CD4-positive, alpha-beta T cell treated with Interleukin-15 for 4 hours (primary cell): ENCODE results near the gene CIAO2B.
A peak's percentile ranks its signal among the peaks of the same experiment; 100 is the strongest.
"Not testable (repeated sequence)": the region's sequence is repeated elsewhere in the genome, so short reads cannot be mapped to it uniquely, and the experiment has no call there.

Experiments
- DNase-seq: peaks from one replicate; pipeline ENCODE4 v3.0.0-alpha.2; 2020; ENCODE audit warnings: low spot score

Gene CIAO2B

DNA sequence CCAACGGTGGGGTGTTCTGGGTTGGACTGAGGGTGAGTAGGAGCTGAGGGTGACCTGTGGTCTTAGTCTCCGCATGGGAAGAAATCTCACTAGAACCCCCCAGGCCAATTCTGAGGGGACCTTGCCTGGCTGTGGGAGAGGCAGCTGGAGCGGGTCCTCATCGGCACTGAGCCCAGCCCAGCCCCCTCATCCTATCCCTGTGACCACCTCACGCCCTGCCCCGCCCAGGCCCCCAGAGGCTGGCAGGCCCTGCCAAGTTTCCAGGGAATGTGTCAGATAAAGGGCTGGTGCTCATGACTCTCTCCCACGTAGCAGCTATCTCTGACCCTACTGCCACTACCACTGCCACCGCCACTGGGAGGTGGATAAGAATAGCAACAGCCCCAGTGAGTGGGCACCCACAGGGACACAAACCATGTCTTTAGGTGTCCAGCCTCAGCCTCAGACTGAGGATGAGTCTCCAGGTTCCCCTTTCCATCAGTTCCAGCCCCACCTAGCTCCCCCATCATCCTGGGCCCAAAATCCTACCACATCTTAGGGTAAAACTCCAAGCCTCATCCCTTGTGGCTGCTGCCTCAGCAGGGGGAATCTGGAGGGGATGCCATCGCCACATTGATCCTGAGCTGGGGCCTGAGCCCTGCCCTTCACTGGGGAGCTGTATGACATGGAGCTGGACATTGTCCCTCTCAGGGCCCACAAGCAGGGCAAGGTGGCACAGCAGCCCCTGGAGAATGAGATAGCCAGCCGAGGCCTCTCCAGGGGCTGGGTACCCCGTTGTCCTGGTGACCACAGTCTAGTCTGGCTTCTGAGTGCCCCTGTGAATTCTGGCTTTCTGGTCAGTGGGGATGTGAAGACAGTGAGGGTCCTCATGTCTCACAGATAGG lies 30.4 kb downstream of the CIAO2B start:
- DNase-seq, result no peak

DNA sequence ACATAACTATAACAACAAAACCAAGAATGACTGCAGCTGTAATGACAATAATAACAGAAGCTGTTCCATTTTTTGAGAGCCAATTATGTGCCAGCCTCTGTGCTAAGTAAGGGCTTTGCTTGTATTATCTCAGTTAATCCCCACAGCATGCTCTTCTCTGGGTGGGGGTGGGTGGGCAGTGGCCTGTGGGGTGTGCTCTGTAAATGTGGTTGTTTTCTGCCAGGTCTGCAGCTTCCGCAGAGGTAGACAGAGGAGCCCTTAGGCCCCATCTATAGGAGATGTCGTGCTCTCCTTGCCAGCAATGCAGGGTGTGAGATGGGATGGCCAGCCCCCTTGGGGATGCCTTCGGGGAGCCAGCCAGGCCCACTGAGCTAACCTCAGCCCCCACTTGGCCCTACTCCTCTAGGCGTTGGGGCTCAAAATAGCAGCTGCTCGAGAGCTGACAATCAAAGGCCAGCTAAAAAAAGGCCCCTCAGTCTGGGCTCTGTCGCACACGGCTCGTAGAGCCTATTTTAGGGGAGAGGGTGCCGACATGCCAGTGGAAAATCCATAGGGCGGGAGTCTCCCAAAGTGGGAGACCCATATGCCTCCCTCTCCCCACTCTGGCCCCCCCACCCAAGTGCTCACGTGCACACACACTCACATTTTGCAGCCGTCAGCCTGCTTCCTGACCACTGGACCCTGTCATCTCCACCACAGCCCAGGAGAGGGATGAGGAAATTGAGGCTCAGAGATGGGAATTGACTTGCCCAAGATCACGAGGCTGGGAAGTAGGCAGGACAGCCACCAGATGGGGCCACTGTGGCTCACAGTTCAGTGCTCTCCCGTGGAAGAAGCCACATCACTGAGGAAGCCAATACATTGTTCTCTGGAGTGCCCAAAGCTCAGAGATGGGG lies 31.3 kb downstream of the CIAO2B start:
- DNase-seq, result no peak

DNA sequence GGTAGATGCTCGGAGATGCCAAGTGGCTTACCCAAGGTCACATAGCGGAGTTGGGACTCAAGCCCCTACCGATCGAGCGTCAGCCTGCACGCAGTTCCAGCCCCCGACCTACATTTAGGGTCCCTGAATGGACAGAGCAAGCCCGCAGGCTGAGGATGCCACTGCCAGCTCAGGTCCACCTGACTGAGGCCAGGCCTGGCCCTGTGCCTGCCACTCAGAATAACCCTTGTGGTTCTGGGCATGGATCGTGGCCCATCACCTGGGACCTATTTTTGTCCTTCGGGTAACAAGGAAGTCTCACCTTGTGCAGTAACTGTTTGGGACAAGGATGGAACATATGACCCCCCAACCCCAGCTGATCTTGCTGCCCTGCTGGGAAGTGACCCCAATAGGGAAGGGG lies 32.6 kb downstream of the CIAO2B start:
- no peak for DNase-seq

DNA sequence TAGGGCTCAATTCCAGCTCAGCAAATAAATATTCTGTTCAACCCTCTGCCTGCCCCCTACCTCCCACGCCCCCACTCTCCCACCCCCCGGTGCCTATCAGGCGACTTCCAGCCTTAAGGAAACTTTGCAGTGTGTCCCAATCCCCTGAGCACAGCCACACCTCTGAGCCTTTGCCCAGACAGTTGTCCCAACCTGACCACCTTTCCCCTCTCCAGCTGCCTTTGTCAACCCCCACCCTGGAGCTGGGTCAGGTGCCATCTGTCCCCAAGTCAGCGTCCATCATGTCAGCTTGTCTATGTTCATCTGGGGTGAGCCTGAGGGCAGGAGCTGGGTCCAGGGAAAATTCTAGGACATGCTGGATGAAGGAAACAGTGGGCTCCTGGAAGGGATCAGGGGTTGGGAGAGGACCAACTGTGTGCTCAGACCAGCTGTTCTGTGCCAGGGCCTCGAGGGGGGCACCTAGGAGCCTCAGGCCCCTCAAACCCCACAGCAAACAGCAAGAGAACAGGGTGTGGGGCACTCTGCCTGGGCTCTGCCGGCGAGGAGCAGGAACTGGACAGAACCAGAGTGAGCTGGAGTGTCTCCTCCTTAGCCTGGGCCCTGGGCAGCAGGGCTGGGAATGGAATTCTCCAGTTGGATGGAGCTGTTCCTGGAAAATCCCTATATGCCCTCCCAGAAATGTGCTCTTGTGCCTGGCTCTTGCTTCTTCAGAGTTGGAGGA lies 33.3 kb downstream of the CIAO2B start:
- no peak for DNase-seq

DNA sequence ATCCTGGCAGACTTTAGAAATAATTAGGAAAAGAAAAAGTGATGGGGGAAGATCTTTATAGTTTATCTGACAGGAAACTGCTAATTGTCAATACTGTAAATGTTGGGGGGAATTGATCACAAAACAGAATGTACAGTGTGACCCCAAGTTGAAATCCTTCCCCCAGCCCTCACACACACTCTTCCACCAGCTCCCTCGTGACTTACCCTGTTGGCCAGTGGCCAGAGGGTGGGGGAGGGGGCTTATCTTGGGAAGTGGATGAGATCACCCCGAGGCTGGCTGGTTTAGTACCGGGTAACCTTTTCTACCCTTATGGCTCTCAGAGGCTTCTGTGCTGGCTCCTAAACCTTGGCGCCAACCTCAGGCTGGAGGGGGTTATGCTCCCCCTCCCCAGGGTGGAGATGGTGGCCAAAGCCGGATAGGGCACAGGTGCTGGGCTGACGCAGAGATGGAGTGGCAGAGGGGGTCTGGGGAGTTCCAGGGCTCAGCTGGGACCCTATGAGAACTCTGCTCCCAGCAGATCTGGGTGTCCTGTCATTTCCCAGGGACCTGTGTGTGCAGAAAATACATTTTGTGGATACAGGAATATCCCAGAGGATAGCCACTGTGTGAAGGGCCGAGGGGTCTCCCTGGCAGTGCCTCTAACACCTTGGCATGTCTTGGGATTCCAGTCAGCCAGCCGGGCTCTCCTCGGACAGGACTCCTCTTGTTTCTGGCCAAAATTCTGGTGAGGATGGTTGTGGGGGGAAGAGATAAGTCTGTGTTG lies 34.1 kb downstream of the CIAO2B start:
- DNase-seq, result no peak

DNA sequence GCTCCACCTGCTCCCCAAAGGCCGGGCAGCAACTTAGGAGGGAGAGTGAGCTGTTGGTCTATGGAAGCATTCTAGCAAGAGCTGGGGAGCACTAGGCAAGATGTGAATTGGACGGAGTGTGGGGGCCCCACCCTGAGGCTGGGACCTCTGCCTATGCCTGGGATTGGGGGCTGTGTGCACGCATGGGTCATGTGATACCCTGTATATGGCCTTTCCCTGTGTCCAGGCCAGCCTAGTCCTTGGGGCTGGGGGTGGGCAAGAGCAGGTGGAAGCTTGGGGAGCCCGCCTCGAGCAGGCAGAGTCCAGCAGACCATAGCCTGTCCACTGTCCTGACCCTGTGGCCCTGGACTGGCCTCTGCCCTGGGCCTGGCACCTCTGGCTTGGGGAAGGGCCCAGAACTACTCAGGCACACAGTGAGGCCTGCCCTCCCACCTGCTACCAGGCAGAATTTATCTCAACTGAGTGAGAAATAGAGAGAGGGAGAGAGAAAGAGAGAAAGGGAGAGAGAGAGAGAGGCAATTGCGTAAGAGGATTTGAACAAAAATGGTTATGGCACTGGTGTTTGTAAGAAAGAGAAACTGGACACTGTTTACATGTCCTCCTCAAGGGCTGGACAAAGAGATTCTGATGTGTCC lies 34.8 kb downstream of the CIAO2B start:
- no peak for DNase-seq

DNA sequence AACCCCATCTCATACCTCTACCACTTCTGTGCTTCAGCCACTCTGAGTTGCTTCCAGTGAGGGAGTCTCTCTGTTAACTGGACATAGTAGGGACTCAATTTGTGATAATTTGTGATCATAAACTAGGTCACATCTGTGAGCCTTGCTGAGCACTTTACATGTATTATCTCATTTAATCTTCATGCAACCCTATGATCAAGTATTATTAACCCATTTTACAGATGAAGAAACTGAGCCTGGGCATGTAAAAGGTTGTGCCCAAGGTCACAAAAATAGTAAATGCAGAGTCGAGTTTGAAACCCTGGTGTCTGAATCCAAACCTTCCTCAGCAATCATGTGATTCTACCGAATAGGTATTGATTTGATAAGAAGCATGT lies 35.3 kb downstream of the CIAO2B start:
- DNase-seq, result no peak

DNA sequence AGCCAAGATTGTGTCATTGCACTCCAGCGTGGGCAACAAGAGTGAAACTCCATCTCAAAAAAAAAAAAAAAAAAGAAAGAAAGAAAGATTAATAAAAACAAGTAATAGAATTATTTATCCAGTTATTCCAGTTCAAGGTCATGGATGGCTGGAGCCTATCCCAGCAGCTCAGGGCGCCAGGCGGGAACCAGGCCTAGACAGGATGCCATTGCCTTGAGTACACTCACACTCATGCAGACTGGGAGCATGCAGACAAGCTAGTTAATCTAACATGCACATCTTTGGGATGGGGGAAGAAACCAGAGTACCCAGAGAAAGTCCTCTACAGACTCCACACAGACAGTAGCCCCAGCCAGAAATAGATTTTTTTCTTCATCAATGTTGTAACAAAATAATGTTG lies 36.0 kb downstream of the CIAO2B start:
- no peak for DNase-seq

DNA sequence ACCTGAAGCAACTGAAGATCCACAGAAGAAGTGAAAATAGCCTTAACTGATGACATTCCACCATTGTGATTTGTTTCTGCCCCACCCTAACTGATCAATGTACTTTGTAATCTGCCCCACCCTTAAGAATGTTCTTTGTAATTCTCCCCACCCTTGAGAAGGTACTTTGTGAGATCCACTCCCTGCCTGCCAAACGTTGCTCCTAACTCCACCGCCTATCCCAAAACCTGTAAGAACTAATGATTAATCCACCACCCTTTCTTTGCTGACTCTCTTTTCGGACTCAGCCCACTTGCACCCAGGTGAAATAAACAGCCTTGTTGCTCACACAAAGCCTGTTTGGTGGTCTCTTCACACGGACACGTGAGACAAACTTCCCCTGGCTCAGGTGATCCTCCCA lies 37.5 kb downstream of the CIAO2B start:
- DNase-seq, result not testable (repeated sequence)

DNA sequence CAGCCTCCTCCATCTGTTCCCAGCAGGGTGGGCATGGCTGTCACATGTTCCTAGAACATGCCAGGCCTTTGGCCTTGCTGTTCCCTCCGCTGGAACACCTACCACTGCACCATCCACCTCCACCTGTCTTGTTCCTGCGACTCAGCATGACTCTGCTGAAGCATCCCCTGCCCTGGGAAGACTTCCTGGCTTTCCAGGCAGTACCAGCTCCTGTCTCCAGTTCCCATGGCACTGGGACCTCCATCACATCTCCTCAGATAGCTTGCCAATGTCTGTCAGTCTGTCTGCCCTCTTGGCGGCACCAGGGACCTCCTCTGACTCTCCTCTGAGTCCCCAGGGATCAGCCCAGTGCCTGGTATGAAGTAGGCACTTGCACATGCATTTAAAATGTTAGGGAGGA lies 38.2 kb downstream of the CIAO2B start:
- DNase-seq, result no peak

DNA sequence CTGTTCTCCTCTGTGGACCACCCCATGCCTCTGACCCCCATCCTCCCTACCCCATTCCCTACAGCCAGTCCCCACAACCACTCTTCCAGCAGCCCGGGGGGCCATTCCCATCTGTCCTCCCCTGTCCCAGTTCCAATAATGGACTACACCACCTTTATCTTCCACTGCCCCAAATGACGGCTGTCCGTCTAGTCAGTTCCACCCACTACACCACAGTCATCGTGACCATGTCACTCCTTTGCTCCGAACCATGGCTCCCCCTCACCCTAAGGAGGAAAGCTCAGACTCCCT lies 38.6 kb downstream of the CIAO2B start:
- no peak for DNase-seq

DNA sequence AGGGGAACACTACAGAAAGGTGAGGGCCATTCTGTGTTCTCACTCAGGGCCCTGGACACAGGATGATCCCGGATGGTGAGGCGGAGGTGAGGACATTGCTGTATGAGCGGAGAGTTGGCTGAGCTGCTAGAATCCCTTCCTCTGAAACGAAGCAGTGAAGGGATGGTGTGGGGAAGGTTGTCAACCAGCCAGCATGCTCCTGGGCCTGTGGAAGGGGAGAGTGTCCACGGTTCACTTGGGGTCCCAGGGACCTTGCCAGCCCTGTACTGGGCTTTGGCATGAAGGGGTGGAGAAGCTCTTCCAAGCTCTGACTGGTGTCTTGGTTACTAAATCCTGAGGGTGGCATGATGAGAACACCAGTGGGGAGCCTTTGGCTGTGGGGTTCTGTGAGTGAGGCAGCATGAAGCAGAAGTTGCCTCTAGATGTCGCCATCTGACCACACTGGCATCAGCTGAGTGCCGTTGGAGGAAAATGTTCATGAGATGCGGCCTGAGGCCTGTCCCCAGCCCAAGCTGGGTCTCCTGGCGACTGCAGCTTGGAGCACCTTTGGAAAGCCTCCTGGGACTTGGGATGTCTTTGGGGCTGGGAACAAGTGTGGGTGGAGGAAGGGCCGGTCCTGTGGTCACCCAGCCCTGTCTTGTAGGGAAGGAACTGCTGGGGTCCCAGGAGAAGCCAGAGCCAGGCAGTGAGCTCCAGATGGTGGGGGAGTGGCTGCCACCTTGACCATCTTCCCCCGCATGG lies 39.1 kb downstream of the CIAO2B start:
- DNase-seq, result peak; percentile 60

DNA sequence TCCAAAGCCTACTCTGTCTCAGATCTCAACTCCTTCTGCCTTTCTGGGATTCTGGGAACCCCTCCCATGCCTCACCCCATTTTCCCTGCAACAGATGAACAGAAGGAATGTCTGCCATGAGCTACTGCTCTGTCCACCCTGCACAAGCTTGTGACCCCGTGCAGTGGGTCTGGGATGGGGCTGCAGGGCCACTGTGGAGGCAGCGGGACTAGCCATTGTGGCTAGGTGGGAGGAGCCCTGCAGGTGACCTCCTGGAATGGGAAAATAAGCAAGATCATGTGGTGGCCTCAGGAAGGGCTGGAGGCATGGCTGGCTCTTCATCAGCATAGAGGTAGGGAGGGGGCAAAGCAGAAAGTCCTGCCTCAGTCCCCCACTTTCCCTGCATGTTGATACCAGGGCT lies 40.1 kb downstream of the CIAO2B start:
- no peak for DNase-seq

DNA sequence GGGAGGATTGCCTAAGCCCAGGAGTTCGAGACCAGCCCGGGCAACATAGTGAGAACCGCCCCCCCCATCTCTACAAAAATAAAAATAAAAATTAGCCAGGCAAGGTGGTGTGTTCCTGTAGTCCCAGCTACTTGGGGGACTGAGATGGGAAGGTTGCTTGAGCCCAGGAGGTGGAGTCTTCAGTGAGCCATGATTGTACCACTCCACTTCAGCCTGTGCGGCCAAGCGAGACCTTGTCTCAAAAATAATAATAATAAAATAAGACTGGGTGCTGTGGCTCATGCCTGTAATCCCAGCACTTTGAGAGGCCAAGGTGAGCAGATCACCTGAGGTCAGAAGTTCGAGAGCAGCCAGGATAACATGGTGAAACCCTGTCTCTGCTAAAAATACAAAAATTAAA lies 42.4 kb downstream of the CIAO2B start:
- DNase-seq, result no peak

DNA sequence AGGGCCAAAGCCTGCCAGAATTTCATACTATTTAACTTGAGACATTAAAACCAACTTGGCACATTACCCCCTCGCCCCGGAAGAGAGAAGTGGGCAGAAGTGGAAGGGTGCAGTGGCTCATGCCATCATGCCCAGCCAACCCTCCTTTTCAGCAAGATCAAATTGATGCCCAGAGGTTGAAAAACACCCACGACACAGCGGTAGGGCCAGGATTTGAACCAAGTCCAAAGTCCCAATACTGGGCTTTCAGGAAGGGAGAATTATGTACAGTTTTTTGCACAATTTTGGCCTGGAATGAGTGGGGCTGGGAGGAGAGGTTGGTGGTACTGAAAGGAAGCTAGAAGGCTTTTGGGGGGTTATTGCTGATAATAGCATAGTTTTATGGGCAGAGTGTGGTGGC lies 42.8 kb downstream of the CIAO2B start:
- no peak for DNase-seq

DNA sequence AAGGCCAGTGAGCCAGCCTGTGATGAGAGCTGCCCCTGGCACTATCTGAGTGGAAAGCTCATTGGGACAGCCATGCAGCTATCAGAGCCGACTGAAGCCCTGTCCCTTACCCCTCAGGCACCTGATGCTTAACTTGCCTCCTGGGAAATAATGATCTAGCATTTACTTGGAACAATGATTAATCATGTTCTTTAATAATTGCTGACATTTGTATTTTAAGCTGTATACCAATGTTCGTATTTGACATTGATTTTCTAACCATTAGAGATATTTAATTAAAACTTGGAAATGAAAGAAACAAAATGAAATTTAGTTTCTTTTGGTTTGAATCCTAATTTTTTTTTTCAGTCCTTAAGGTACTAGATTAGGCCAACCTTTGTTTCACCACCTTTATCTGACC lies 43.4 kb downstream of the CIAO2B start:
- DNase-seq, result no peak

DNA sequence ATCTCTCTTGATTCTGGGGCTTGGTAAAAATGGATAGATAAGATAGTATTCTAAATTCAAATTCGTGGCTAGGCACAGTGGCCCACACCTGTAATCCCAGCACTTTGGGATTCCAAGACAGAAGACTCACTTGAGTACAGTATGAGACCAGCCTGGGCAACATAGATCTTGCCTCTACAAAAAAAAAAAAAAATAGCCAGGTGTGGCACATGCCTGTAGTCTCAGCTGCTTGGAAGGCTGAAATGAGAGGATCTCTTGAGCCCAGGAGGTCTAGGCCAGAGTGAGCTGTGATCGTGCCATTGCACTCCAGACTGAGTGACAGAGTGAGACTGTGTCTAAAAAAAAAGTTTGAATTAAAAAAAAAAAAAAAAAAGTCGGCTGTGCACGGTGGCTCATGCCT lies 44.6 kb downstream of the CIAO2B start:
- DNase-seq, result no peak

DNA sequence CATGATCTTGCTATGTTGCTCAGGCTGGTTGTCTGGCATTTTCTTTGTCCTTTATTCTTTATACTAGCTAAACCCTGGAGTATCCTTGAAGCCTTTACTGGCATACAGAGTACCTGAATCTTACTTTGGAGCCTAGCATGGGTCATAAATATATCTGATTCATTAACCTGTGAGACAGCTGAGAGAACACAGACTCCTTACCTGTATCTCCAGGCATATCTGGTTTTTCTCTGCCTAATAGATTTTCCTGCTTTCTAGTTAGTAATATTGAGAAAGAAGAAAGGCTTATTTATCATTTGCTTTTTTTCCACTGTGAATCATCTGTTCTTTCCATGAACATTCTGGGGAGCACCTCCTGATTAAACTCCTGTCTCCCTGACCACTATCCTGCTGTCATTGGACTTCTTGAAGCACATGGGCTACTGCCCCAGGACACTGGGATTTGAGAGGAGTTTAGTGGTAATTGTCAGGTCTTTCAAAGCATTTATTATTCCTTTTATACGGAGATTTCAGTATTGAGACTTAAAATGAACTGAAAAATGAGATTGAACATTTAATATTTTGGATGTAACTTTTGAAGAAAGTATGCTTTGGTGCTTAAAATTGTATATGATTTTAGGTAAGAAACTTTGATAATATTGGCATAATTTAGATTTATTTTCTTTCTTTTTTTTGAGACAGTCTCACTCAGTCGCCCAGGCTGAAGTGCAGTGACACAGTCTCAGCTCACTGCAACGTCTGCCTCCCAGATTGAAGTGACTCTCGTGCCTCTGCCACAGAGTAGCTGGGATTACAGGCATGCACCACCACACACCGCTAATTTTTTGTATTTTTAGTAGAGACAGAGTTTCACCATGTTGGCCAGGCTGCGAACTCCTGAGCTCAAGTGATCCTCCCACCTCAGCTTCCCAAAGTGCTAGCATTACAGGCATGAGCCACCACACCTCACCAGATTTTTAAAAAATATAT lies 45.3 kb downstream of the CIAO2B start:
- no peak for DNase-seq

DNA sequence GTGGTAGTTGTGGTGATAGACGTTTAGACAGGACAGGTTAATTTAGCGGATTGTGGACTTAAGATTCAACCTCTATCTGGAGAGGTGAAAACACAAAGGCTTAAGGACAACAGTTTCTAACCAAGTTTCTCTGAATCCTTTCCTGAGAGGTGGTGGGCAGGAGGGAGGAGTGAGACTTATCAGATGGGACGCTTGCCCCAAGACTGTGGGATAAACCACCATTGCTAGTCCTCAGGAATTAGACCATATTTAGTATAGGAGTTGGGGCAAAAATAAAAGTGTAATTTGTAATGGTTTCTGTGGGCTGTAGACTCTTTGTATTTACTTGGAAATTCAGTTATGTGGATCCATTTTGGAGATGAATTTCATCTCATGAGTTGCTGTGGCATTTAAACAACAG lies 47.3 kb downstream of the CIAO2B start:
- DNase-seq, result no peak

DNA sequence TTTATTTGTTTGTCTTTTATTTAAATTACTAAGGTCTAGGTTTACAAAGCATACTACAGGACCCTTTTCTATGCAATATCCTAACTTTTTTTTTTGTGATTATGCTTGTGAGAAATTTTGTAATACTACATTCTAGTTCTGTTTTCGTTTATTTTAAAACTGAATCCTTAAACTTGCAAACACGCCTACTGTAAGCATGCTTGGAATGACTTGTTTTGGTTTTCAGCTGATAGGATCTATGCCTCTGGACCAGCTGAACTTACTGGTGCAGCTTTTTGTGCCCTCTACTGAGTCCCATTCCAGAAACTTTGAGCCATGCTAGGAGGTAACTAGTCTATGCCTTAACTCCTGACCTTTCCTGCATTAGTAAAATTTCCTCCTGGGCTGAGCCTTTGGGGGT lies 47.9 kb downstream of the CIAO2B start:
- no peak for DNase-seq
